SH-SY5Y (cell line): Measurements from ENCODE around the gene ADAM19.

ENCODE experiments used
- GATA2 ChIP-seq: IDR thresholded peaks from 2 replicates; pipeline ENCODE4 v1.6.1; 2011; ENCODE audit warnings: mild to moderate bottlenecking, low read depth, low read length
- GATA3 ChIP-seq: IDR thresholded peaks from 2 replicates; pipeline ENCODE4 v1.6.1; 2011; ENCODE audit warnings: low read depth, mild to moderate bottlenecking, low read length, moderate library complexity

The ADAM19 gene

GRCh38 chr5:157547941-157548512, 27.5 kb downstream of the ADAM19 start:
- TF ChIP-seq GATA2 = no peak
- no peak for TF ChIP-seq GATA3

GRCh38 chr5:157546456-157547100, 29.0 kb downstream of the ADAM19 start:
- TF ChIP-seq GATA3 (no peak), GATA2 (no peak)

GRCh38 chr5:157545610-157546310, 29.8 kb downstream of the ADAM19 start:
- TF ChIP-seq GATA3 (no peak), GATA2 (no peak)

- no peak for TF ChIP-seq GATA2
- TF ChIP-seq GATA3 = no peak
These were observed 31.0 kb downstream of the ADAM19 start for GRCh38 chr5:157544623-157544989.

- no peak for TF ChIP-seq GATA3
- TF ChIP-seq GATA2 = no peak
These were observed 31.6 kb downstream of the ADAM19 start for GRCh38 chr5:157543825-157544622.

GRCh38 chr5:157542282-157543000, 33.1 kb downstream of the ADAM19 start:
- no peak for TF ChIP-seq GATA2
- no peak for TF ChIP-seq GATA3

- TF ChIP-seq GATA2 (no peak), GATA3 (no peak)
These were observed 34.0 kb downstream of the ADAM19 start for GRCh38 chr5:157541447-157542118.

GRCh38 chr5:157540707-157541446, 34.7 kb downstream of the ADAM19 start:
- TF ChIP-seq GATA3 = no peak
- no peak for TF ChIP-seq GATA2

GRCh38 chr5:157540124-157540523, 35.5 kb downstream of the ADAM19 start:
- TF ChIP-seq GATA2 = no peak
- TF ChIP-seq GATA3 = no peak

- no peak for TF ChIP-seq GATA2
- TF ChIP-seq GATA3 = no peak
These were observed 36.0 kb downstream of the ADAM19 start for GRCh38 chr5:157539503-157540022.

GRCh38 chr5:157538311-157538710, 37.3 kb downstream of the ADAM19 start:
- TF ChIP-seq GATA2 (no peak), GATA3 (no peak)

GRCh38 chr5:157535042-157535865, 40.3 kb downstream of the ADAM19 start:
- TF ChIP-seq GATA3 (no peak), GATA2 (0 out of 2 replicates have a peak, but pooled peaks have one; percentile 21)
